Pancreas (tissue), 10 donors: ENCODE data around the gene MRC1. TPM values are rescaled to one million over a fixed set of nuclear protein-coding genes. Genes with fewer than 3 reads are reported as not detected.

Source experiments
- ATAC-seq, 4 donors: fragments of 200-7000 bp; cut with Tn5 transposase; one replicate each; pipeline versions ENCODE4 v1.8.0 to v1.9.1; 2020; ENCODE audit warnings: mild to moderate bottlenecking in 4 of 4, moderate library complexity in 4 of 4
- DNase-seq, 6 donors: peaks; one replicate each; pipeline ENCODE4 v3.0.0-alpha.2; 2020
- FAIRE-seq: peaks from 2 replicates; lab custom pipeline; 2012; peaks lifted over from hg19 to GRCh38; lab: Jason Lieb, UNC
- H3K27ac ChIP-seq, 4 donors: fragments of 200-600 bp; sonication (generic); 1 replicate in 3 of 4; 2 replicates in 1 of 4; pipeline versions ENCODE4 v1.5.0 to v1.8.0; 2020
- H3K27me3 ChIP-seq, 4 donors: fragments of 200-600 bp; one replicate each; pipeline ENCODE4 v1.8.0; 2021
- H3K36me3 ChIP-seq, 3 donors: fragments of 200-600 bp; sonication (generic) in 1 of 3; one replicate each; pipeline versions ENCODE4 v1.5.0 to v1.8.0; 2020 to 2021
- H3K4me1 ChIP-seq, 3 donors: fragments of 200-600 bp; one replicate each; pipeline ENCODE4 v1.8.0; 2021
- H3K4me3 ChIP-seq, 4 donors: fragments of 200-600 bp; sonication (generic) in 2 of 4; one replicate each; pipeline versions ENCODE4 v1.5.0 to v1.8.0; 2020 to 2021
- H3K9me3 ChIP-seq, 4 donors: fragments of 200-600 bp; one replicate each; pipeline ENCODE4 v1.8.0; 2021
- CTCF ChIP-seq, 4 donors: fragments of 200-600 bp; sonication (generic) in 3 of 4; IDR thresholded peaks; one replicate each; pipeline versions ENCODE4 v1.5.0 to v1.8.0; 2021; ENCODE audit warnings: antibody characterized with exemption in 4 of 4
- WGBS, 2 donors: extraction: QIAGEN DNeasy Blood & Tissue Kit; methylation state at CpG; one replicate each; pipeline ENCODE4 v1.1.7; 2013; 5-methylcytosine and 5-hydroxymethylcytosine counted together
- intact Hi-C, 3 donors: fragments of 100-400 bp; cut with DNase I; formaldehyde crosslinking; loops; one replicate each; pipeline versions ENCODE4 v1.11.1 to v1.14.2; 2022
- polyA plus RNA-seq, 2 donors: library from polyadenylated mRNA; stranded (reverse); fragments of 200-250 nt; gene quantifications; one replicate each; pipeline ENCODE4 v1.2.3, GENCODE V29; 2013
- total RNA-seq, 6 donors: library from RNA; stranded (reverse); fragmentation: NEBNext Ultra II Directional in 4 of 6; extraction: Animal tissue kit (Norgen Biotek cat#: 25700) in 4 of 6; gene quantifications; one replicate each; pipeline versions ENCODE4 v1.2.1 to v1.2.4, GENCODE V29; 2021 to 2023
- donor health status: healthy with polysubstance abuse.
- donor health status: DM: no; HTN: no; CAD: no; lungs with moderate emphysema.
- donor health status: DM: no; HTN: no; CAD: no.
- donor health status: control.
- donor health status: control.
- donor health status: Bipolar disorder and iron deficiency.
- donor health status: DM: yes; HTN: yes; CAD: no.
- donor health status: DM: no; HTN: no; CAD: no.
- donor health status: DM: no; HTN: no; CAD: no.
- donor health status: DM: yes; HTN: yes; CAD: no.

Gene MRC1
- total and polyA plus RNA-seq, 8 donors = 1.2 to 23.6 (median 3.1) TPM

DNA sequence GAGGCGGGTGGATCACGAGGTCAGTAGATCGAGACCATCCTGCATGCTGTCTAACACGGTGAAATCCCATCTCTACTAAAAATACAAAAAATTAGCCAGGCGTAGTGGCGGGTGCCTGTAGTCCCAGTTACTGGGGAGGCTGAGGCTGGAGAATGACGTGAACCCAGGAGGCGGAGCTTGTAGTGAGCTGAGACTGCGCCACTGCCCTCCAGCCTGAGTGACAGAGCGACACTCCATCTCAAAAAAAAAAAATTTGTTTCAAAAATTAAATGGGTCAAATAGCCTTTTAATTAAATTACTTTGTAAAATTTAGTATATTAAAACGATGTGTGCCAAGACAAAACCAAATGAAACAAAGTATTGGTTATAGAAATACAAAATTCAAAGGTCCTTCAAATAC lies 6.8 kb upstream of the MRC1 start:
- Histone ChIP-seq H3K36me3 (no peaks in the 10 kb centered on the region), H3K27me3 (no peaks in the 10 kb centered on the region), H3K9me3 (no peaks in the 10 kb centered on the region), H3K27ac (no peak overlapping the region), H3K4me1 (no peaks in the 10 kb centered on the region), H3K4me3 (no peak overlapping the region)
- FAIRE-seq (no peak), DNase-seq (no peak), ATAC-seq (no peak)
- WGBS, 2 donors = 93 to 96% methylated on average over 11 of the region's 11 CpGs
- TF ChIP-seq CTCF (IDR thresholded peaks at IDR 0.05) = no peak
- intact Hi-C loops = no loop called here

DNA sequence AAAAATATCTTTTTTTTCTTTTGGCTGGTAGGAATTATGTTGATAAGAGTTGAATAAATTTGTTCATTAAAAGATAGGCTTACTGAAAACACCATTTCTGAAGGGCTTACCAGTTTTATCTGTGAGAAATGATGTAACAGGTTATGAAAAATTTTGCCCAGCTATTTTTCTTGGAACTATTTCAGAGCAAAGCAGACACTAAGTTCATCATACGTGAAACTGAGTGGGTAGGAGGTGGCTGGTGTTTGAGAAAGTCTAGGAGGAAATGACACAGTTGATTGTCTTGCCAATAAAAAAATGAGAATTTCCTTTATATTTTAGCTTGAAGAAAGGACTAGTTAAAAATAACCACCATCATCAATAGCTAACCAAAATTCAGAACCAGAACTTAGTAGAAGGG lies 6.2 kb upstream of the MRC1 start:
- DNase-seq (no peak), FAIRE-seq (no peak)

DNA sequence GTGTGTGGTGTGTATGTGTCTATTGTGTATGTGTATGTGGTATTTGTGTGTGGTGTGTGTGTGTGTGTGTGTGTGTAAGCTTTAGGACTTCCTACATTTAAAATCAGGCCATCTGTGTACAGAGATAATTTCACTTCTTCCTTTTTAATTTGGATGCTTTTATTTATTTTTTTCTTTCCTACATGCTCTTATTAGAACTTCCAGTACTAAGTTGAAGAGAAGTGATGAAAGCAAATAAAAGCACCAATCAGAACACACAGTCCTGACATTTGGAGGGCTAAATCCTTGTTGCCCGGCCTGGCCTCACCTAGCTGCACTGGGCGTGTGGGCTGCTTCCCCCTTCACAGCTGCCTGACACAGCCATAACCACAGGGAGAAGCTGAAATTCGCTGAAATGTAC lies 3.8 kb upstream of the MRC1 start:
- H3K36me3 ChIP-seq = no peaks in the 10 kb centered on the region
- no peak for DNase-seq
- H3K4me1 ChIP-seq = no peaks in the 10 kb centered on the region
- 64 to 75% methylated on average over 3 of the region's 3 CpGs for WGBS, 2 donors
- intact Hi-C loops = no loop called here
- no peak overlapping the region for H3K4me3 ChIP-seq
- peak in 1 of 4 donors; percentile 25 for ATAC-seq
- no peak for TF ChIP-seq CTCF (IDR thresholded peaks at IDR 0.05)
- no peak overlapping the region for H3K27ac ChIP-seq
- FAIRE-seq = no peak
- H3K9me3 ChIP-seq = no peaks in the 10 kb centered on the region
- H3K27me3 ChIP-seq = no peaks in the 10 kb centered on the region

More for the DNA sequence above, 6.2 kb upstream of the MRC1 start:
- no peak for TF ChIP-seq CTCF (IDR thresholded peaks at IDR 0.05)
- peak in 1 of 4 donors; percentile 37 for ATAC-seq
- no peak overlapping the region for H3K27ac ChIP-seq
- intact Hi-C loops = no loop called here
- H3K36me3 ChIP-seq = no peaks in the 10 kb centered on the region
- H3K27me3 ChIP-seq = no peaks in the 10 kb centered on the region
- H3K4me3 ChIP-seq = no peak overlapping the region
- 22 to 36% methylated on average over 1 of the region's 1 CpG for WGBS, 2 donors
- H3K4me1 ChIP-seq = no peaks in the 10 kb centered on the region
- no peaks in the 10 kb centered on the region for H3K9me3 ChIP-seq

DNA sequence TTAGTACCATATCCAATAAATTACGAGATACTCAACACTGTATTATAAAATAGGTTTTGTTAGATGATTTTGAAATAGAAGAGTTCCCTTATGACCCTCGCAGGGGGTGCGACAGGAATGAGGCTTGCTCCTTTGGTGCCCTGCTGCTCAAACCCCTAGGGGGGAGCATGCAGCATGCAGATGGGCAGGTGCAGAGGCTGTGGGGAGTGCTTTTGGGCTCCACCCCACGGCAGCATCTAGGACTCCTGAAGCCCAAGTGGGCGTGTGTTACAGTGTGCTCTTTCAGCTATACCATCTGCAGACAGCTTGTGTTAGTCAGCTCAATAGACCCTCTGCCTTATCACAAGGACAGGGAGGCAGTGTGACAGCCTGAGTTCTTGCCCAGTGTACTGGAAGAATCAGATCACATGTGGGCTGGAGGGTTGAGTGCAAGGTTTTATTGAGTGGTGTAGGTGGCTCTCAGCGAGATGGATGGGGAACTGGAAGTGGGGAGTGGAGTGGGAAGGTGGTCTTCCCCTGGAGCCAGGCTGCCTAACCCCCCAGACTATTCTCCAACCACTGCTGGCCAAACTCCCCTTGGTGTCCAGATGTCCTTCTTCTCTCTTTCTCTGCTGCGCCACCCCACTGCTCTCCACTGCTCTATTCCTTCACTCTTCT lies 3.1 kb upstream of the MRC1 start:
- intact Hi-C loops = no loop called here
- Histone ChIP-seq H3K4me1 (no peaks in the 10 kb centered on the region), H3K4me3 (no peak overlapping the region), H3K9me3 (no peaks in the 10 kb centered on the region), H3K27me3 (no peaks in the 10 kb centered on the region), H3K36me3 (no peaks in the 10 kb centered on the region), H3K27ac (no peak overlapping the region)
- no peak for TF ChIP-seq CTCF (IDR thresholded peaks at IDR 0.05)
- FAIRE-seq (no peak), ATAC-seq (peak in 2 of 4 donors; percentile 51 to 87), DNase-seq (no peak)
- 41 to 61% methylated on average over 7 of the region's 7 CpGs for WGBS, 2 donors

GRCh38 chr10:17811146-17811865 lies 2.2 kb downstream of the MRC1 start:
- no peak for TF ChIP-seq CTCF (IDR thresholded peaks at IDR 0.05)
- H3K4me1 ChIP-seq = no peaks in the 10 kb centered on the region
- H3K36me3 ChIP-seq = no peaks in the 10 kb centered on the region
- 77 to 81% methylated on average over 4 of the region's 4 CpGs for WGBS, 2 donors
- DNase-seq (no peak), FAIRE-seq (no peak), ATAC-seq (no peak)
- intact Hi-C loops = no loop called here
- H3K27ac ChIP-seq = no peak overlapping the region
- no peaks in the 10 kb centered on the region for H3K9me3 ChIP-seq
- H3K27me3 ChIP-seq = no peaks in the 10 kb centered on the region
- no peak overlapping the region for H3K4me3 ChIP-seq
